LNCaP clone FGC (cell line): ENCODE data around the gene RIC8A.

Experiments used
- DNase-seq: peaks from one replicate; pipeline ENCODE4 v3.0.0-alpha.2; 2011; ENCODE audit warnings: low read depth
- H3K4me3 ChIP-seq: 2 replicates; pipeline ENCODE4 v1.5.1; 2011; ENCODE audit warnings: mild to moderate bottlenecking, low read depth, low read length, control low read depth
- TF ChIP-seq, protein P1 (sequence below): IDR thresholded peaks from 2 replicates; pipeline ENCODE4 v1.5.1; 2012; ENCODE audit warnings: mild to moderate bottlenecking; ENCODE audit not compliant: control insufficient read depth, insufficient read depth; ENCODE audit errors: extremely low read depth

The RIC8A gene

DNA sequence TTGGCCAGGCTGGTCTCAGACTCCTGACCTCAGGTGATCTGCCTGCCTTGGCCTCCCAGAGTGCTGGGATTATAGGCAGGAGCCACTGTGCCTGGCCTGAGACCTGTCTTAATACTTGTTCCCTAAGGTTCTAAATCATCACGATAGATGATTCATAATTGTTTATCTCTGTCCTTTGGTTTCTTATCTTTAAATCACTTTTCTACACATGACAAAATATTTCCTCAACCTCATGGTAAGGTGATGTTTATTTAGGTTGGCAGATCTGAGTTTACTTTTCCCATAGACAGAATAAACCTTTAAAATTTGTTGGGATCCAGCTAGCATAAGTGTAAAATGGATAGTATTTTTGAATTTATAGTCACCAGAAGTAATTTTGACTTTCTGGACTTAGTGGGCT is 32.8 kb downstream of the RIC8A start:
- TF ChIP-seq, protein P1, sequence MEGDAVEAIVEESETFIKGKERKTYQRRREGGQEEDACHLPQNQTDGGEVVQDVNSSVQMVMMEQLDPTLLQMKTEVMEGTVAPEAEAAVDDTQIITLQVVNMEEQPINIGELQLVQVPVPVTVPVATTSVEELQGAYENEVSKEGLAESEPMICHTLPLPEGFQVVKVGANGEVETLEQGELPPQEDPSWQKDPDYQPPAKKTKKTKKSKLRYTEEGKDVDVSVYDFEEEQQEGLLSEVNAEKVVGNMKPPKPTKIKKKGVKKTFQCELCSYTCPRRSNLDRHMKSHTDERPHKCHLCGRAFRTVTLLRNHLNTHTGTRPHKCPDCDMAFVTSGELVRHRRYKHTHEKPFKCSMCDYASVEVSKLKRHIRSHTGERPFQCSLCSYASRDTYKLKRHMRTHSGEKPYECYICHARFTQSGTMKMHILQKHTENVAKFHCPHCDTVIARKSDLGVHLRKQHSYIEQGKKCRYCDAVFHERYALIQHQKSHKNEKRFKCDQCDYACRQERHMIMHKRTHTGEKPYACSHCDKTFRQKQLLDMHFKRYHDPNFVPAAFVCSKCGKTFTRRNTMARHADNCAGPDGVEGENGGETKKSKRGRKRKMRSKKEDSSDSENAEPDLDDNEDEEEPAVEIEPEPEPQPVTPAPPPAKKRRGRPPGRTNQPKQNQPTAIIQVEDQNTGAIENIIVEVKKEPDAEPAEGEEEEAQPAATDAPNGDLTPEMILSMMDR = no peak
- H3K4me3 ChIP-seq = peak overlapping the region; percentile 34
- DNase-seq = peak; percentile 95

DNA sequence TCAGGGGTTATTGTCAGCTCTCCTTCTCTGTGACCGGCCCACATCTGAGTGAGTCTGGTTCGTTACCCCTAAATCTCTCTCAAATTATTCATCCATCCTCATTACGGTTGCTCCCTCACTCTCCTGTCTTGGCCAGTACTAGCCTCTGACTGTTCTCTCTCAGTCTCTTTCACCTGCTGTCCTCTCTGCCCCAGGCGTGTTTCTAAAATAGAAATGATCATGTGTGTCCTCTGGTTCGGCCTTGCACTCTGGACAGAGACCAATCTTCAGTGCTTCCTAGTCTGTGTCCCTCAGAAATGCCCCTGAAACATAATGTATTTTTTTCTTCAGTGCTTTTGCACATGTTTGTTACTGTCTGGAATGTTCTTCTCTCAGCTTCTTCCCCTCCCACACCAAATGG is 34.1 kb downstream of the RIC8A start:
- no peak for DNase-seq
- no peak overlapping the region for H3K4me3 ChIP-seq
- TF ChIP-seq, protein P1 = no peak

DNA sequence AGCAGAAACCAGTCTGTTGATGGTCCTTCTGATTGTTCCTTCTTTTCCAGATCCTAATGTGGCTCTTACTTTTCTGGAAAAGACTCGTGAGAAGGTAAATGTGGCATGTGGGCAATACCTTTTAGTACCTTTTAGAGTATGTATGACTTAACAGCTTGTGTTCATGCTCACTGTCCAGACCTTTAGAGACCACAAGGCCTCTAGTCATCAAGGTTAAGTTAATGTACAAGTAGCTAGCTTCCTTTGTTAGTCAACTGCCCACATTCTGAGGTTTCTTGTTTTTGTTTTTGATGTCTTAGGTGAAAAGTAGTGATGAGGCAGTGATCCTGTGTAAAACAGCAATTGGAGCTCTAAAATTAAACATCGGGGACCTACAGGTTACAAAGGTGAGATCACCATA is 36.9 kb downstream of the RIC8A start:
- TF ChIP-seq, protein P1 = no peak
- no peak overlapping the region for H3K4me3 ChIP-seq
- no peak for DNase-seq

DNA sequence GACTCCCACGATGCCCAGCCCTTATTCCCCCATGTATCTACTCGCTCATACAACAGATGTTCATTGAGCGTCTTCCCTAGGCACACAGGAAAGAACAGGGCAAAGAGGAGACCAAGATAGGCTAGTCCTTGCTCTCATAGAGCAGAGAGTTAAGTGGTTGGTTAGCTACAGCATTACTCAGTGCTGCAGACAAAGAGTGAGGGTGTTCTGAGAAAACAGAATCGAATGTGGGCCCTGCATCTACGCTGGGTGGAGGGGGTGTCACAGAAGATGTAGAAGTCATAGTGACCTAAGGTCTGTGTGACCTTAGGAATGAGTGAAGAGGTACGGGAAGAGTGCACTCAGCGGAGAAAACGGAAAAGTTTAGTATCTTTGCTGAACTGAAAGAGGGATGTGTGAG is 41.6 kb downstream of the RIC8A start:
- TF ChIP-seq, protein P1 = no peak

DNA sequence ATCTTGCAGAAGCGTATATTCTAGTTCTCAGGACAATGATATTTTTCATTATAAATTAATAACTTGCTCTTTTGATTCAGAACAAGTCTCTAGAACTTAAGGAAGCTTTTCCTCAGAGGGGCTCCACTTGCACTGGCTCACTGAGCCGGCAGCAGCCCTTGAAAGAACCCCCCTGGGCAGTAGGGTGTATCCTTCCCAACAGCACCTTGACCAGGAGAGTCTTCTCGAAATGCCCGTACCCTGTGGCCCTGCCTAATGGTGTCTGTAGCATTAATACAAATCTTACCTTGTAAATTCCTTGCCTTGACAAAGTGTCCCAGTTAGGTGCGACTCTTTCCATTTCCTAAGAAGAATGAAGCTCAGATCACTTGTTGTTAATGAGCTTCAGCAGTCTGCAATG is 42.8 kb downstream of the RIC8A start:
- no peak for DNase-seq
- TF ChIP-seq, protein P1 = no peak
- no peak overlapping the region for H3K4me3 ChIP-seq

More for the DNA sequence above, 41.6 kb downstream of the RIC8A start:
- no peak overlapping the region for H3K4me3 ChIP-seq
- DNase-seq = no peak

DNA sequence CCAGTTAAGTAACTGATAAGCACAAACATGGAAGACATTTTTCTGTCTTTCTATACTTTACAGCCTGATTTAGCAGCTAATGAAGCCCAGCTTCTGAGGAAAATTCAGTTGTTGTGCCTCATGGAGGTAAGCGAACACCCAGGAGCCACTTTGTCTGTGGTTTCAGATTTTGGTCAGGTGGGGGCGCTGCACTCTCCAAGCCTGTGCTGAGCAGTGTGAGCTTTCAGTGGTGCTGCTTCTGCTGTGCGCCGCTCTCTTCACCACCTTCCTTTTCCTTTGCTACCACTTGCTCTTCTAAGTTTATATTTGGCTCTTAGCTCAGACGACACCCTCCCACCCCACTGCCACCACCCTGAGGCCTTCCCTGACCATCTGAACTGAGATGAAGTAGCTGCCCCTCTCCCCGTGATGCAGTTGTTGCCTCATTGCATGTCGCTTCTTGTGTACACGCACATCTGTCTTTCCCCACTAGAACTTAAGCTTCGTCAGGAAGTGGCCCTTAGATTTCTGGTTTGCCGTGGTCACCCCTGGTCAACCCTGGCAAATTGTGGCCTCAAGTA is 43.3 kb downstream of the RIC8A start:
- H3K4me3 ChIP-seq = no peak overlapping the region
- no peak for DNase-seq
- TF ChIP-seq, protein P1 = peak; percentile 53

DNA sequence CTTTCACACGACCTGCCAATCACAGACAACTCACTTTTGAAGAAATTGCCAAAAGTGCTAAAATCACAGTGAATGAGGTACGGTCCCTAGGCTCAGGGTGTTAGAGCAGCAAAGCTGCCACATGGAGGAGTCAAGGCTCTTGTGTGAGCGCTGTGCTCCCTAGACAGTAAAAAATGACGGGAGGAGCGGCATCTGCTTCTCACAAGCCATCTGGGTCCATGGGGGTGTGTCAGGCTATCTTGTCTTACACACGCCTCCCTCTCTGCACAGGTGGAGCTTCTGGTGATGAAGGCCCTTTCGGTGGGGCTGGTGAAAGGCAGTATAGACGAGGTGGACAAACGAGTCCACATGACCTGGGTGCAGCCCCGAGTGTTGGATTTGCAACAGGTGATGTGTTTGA is 44.0 kb downstream of the RIC8A start:
- TF ChIP-seq, protein P1 = no peak
- no peak overlapping the region for H3K4me3 ChIP-seq
- no peak for DNase-seq
